Fibroblast of the aortic adventitia (primary cell): ENCODE results near the gene ATP9B. TPM values are rescaled to one million over a fixed set of nuclear protein-coding genes. Genes with fewer than 3 reads are reported as not detected.

Source experiments
- DNase-seq: peaks from one replicate; pipeline ENCODE4 v3.0.0-alpha.2; 2010; ENCODE audit warnings: low read depth
- H3K4me3 ChIP-seq: 2 replicates; pipeline ENCODE4 v1.5.1; 2011; ENCODE audit warnings: low read depth, mild to moderate bottlenecking, control low read depth, low read length, moderate library complexity
- CTCF ChIP-seq: IDR thresholded peaks from 2 replicates; pipeline ENCODE4 v1.5.1; 2011; ENCODE audit warnings: mild to moderate bottlenecking, low read length, control low read depth, inconsistent platforms; ENCODE audit not compliant: insufficient read depth
- total RNA-seq: library from RNA; depleted of rRNA; stranded (reverse); fragments of >200 nt; gene quantifications from 2 replicates; pipeline ENCODE4 v1.2.3, GENCODE V29; 2012; ENCODE audit warnings: low replicate concordance

Gene ATP9B
- total RNA-seq, 1 donor = 22.0 TPM

- DNase-seq = no peak
- no peak for TF ChIP-seq CTCF
- H3K4me3 ChIP-seq = no peak overlapping the region
Measured at GRCh38 chr18:79199691-79200374, 130.6 kb downstream of the ATP9B start.

- H3K4me3 ChIP-seq = no peak overlapping the region
- peak; percentile 16 for DNase-seq
- TF ChIP-seq CTCF = no peak
Measured at GRCh38 chr18:79200546-79201268, 131.5 kb downstream of the ATP9B start.

GRCh38 chr18:79203017-79203605, 133.9 kb downstream of the ATP9B start:
- no peak overlapping the region for H3K4me3 ChIP-seq
- TF ChIP-seq CTCF = no peak
- no peak for DNase-seq

- no peak for TF ChIP-seq CTCF
- no peak for DNase-seq
- no peak overlapping the region for H3K4me3 ChIP-seq
Measured at GRCh38 chr18:79204889-79205807, 136.0 kb downstream of the ATP9B start.

- no peak overlapping the region for H3K4me3 ChIP-seq
- no peak for DNase-seq
- TF ChIP-seq CTCF = no peak
Measured at GRCh38 chr18:79206444-79206843, 137.2 kb downstream of the ATP9B start.

- no peak overlapping the region for H3K4me3 ChIP-seq
- TF ChIP-seq CTCF = no peak
- no peak for DNase-seq
Measured at GRCh38 chr18:79208906-79209305, 139.7 kb downstream of the ATP9B start.
